ENCODE measurements around the gene LHPP. TPM values are rescaled to one million over a fixed set of nuclear protein-coding genes. Genes with fewer than 3 reads are reported as not detected.

The LHPP gene
- polyA plus RNA-seq, 2 of the 4 experiments (the other 2 are of a cell fraction), result 14.4 to 18.6 TPM

- H3K9me3 ChIP-seq, result peaks cover 8% of the 10 kb centered on the region; the same call in 2 of the 3 replicates
- no peak overlapping the region for H3K4me2 ChIP-seq
- H3K4me3 ChIP-seq, result no peak overlapping the region
- H3K4me1 ChIP-seq, result no peaks in the 10 kb centered on the region
- ATAC-seq, result no peak; a peak in 1 of 6 replicates
- FAIRE-seq, result no peak
- no peak for DNase-seq (ENCODE audit: low read depth in 1 of 2, low spot score in 1 of 2)
- TF ChIP-seq HDAC2 (IDR thresholded peaks at IDR 0.05) (no peak), PHF8 (IDR thresholded peaks at IDR 0.05; ENCODE audit: borderline replicate concordance, low read depth) (no peak), CHD4 (IDR thresholded peaks at IDR 0.05; ENCODE audit: borderline replicate concordance) (no peak), RNF2 (IDR thresholded peaks at IDR 0.05; ENCODE audit: borderline replicate concordance, low read depth) (no peak), ESRRA (IDR thresholded peaks at IDR 0.05; ENCODE audit: borderline replicate concordance, low read length) (no peak), RAD21 (conservative IDR thresholded peaks at IDR 0.05 in 1 of 2, IDR thresholded peaks at IDR 0.05 in 1 of 2) (no peak), CBX8 (IDR thresholded peaks at IDR 0.05) (no peak), EHF (CRISPR knock-in tag; IDR thresholded peaks at IDR 0.05) (no peak), HEYL (CRISPR knock-in tag; IDR thresholded peaks at IDR 0.05) (no peak), BHLHE40 (IDR thresholded peaks at IDR 0.05; ENCODE audit: low read depth, low read length) (no peak), ZFP36 (IDR thresholded peaks at IDR 0.05; ENCODE audit: borderline replicate concordance, partially characterized antibody) (no peak)
- 85% methylated on average over 21 of the region's 24 CpGs for WGBS (ENCODE audit: missing lambda C conversion rate)
- H3K27ac ChIP-seq, result no peak overlapping the region
- ChIA-PET CTCF (no interaction called here), POLR2A (no interaction called here)
Observed at GRCh38 chr10:124496620-124497019, 35.0 kb downstream of the LHPP start.

GRCh38 chr10:124497196-124497881 lies 35.7 kb downstream of the LHPP start:
- ChIA-PET CTCF (no interaction called here), POLR2A (interaction anchor here (0.6 kb wide), 1 partner anchor 29 kb away, joined by 7 read pairs; no protein-coding TSS in a partner anchor)
- Histone ChIP-seq H3K4me3 (no peak overlapping the region), H3K4me1 (no peaks in the 10 kb centered on the region), H3K4me2 (no peak overlapping the region), H3K9me3 (peaks cover 8% of the 10 kb centered on the region; the same call in 2 of the 3 replicates), H3K27ac (no peak overlapping the region)
- ATAC-seq (peak in 1 of 2 experiments; percentile 39; a peak in 2 of 6 replicates), DNase-seq (ENCODE audit: low read depth in 1 of 2, low spot score in 1 of 2) (no peak), FAIRE-seq (no peak)
- 90% methylated on average over 11 of the region's 15 CpGs for WGBS (ENCODE audit: missing lambda C conversion rate)
- TF ChIP-seq FOXS1 (CRISPR knock-in tag; IDR thresholded peaks at IDR 0.05) (no peak), KDM5A (IDR thresholded peaks at IDR 0.05) (no peak), NFE2L2 (conservative IDR thresholded peaks at IDR 0.05; ENCODE audit: low read length) (no peak), HOXB5 (CRISPR knock-in tag; IDR thresholded peaks at IDR 0.05) (no peak), HOXA7 (CRISPR knock-in tag; IDR thresholded peaks at IDR 0.05) (no peak), RCOR1 (IDR thresholded peaks at IDR 0.05; ENCODE audit: low read depth, low read length) (no peak), ZC3H11A (IDR thresholded peaks at IDR 0.05) (no peak), EHF (CRISPR knock-in tag; IDR thresholded peaks at IDR 0.05) (no peak), EHMT2 (IDR thresholded peaks at IDR 0.05; ENCODE audit: low read depth) (no peak), ELK1 (IDR thresholded peaks at IDR 0.05; ENCODE audit: low read depth, low read length) (no peak), MAFK (IDR thresholded peaks at IDR 0.05; ENCODE audit: partially characterized antibody) (no peak), JUNB (IDR thresholded peaks at IDR 0.05) (no peak), MYC (IDR thresholded peaks at IDR 0.05; ENCODE audit: borderline replicate concordance, low read length) (no peak)

- no peak overlapping the region for H3K4me3 ChIP-seq
- ATAC-seq (no peak), FAIRE-seq (no peak), DNase-seq (ENCODE audit: low read depth in 1 of 2, low spot score in 1 of 2) (no peak)
- WGBS (ENCODE audit: missing lambda C conversion rate), result 81% methylated on average over 8 of the region's 8 CpGs
- CTCF ChIA-PET, result no interaction called here
- H3K4me2 ChIP-seq, result no peak overlapping the region
- POLR2A ChIA-PET, result no interaction called here
- no peaks in the 10 kb centered on the region for H3K4me1 ChIP-seq
- H3K27ac ChIP-seq, result no peak overlapping the region
- peaks cover 8% of the 10 kb centered on the region; the same call in 2 of the 3 replicates for H3K9me3 ChIP-seq
- TF ChIP-seq TFCP2L1 (CRISPR knock-in tag; IDR thresholded peaks at IDR 0.05) (no peak), BHLHE40 (IDR thresholded peaks at IDR 0.05; ENCODE audit: low read depth, low read length) (no peak), HMGXB4 (CRISPR knock-in tag; IDR thresholded peaks at IDR 0.05; ENCODE audit: borderline replicate concordance) (no peak), RAD21 (conservative IDR thresholded peaks at IDR 0.05 in 1 of 2, IDR thresholded peaks at IDR 0.05 in 1 of 2) (no peak), HOXB13 (CRISPR knock-in tag; IDR thresholded peaks at IDR 0.05; ENCODE audit: low read depth) (no peak), RFX5 (IDR thresholded peaks at IDR 0.05) (no peak), E2F6 (IDR thresholded peaks at IDR 0.05; ENCODE audit: borderline replicate concordance, low read depth) (no peak), GATA3 (IDR thresholded peaks at IDR 0.05; ENCODE audit: borderline replicate concordance) (no peak), KDM1A (IDR thresholded peaks at IDR 0.05; ENCODE audit: low read depth) (no peak), HOXA7 (CRISPR knock-in tag; IDR thresholded peaks at IDR 0.05) (no peak), RARB (CRISPR knock-in tag; IDR thresholded peaks at IDR 0.05) (no peak), HEYL (CRISPR knock-in tag; IDR thresholded peaks at IDR 0.05) (no peak), MAX (IDR thresholded peaks at IDR 0.05) (no peak)
Observed at GRCh38 chr10:124498056-124498455, 36.4 kb downstream of the LHPP start.
